Activated CD4-positive, alpha-beta T cell treated with anti-CD3 and anti-CD28 coated beads for 24 hours (primary cell): ENCODE data around the gene GFER.
"Not testable (repeated sequence)": the region's sequence is repeated elsewhere in the genome, so short reads cannot be mapped to it uniquely, and the experiment has no call there.

Source experiments
- DNase-seq, 2 donors: peaks; one replicate each; pipeline ENCODE4 v3.0.0-alpha.2; 2020; ENCODE audit warnings: low read depth in 2 of 2

GFER gene

DNA sequence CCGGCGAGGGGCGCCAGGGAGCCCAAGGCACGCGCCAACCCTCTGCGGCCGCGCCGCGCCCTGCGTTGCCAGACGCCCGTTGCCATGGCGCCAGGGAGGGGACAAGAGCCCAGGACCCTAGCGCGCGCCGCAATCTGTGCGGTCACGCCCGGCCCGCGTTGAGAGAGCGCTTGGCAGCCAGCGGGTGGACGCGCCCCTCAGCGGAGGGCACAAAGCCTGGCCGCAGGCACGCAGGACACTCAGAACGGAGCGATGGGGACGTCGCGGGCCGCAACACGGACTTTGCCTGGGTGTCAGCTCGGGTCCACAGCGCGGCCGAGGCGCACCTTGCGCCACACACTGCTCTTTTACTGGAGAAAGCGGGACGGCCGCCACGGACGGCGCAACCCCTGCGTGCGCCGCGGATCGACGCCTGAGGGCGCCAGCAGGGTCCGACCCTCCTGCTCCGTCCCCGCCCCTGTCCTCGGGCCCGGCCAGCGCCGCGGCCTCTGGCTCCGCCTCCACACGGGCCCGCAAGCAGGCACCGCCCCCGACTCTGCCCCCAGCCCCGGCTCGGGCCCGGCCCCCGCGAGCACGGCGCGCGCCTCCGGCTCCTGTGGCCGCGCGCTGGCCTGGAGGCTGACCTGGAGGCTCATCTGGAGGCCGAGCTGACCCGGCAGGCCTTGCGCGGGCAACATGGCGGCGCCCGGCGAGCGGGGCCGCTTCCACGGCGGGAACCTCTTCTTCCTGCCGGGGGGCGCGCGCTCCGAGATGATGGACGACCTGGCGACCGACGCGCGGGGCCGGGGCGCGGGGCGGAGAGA lies at the start of gene GFER:
Gene GFER (plus strand): TSS at position 650 of the 803 bp plus-strand sequence. CDS start 26 bp downstream, at position 676.
- peak in 1 of 2 donors; percentile 74 for DNase-seq

DNA sequence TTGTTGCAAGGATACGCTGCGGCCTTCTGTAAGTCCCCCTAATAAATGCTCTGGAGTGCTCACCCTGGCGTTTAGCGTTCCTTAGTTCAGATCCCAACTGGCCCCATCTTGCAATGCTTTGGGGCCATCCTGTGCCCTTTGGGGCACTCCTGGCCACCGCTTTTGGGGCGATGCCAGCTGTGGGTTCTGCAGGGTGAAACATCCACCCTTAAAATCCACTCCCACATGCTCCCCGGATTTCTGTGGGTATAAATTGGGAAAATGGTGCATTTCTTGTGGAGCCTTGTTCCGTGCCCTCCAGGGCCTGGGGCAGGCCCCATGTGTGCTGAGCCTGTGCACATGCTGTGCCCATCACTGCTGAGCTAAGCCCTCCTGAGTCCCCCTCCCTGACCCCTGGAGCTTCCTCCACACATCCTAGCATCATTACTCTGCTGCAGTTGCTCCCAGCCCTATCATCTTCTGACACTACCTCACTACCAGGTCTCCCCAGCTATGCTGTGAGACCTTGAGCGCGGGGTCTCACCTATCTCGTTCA lies 47.0 kb upstream of the GFER start:
- no peak for DNase-seq

DNA sequence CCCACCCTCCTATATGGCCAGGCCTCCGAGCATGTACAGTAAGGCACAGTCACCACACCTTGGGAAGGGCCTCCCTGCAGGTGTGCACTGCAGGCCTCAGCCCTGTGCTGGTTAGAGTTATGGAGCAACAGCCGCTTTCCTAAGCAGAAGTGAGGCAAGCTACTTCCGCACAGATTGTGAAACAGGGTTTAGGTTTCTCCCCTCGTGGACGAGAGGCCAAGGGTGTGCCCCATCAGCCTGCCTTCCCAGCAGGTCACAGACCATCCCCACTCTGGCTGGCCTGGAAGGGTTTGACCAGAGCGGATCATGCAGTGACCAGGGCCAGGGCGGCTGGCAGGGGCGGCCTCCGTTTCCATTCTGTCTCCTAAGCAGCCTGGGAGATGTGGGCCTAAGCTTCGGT lies 45.7 kb upstream of the GFER start:
- no peak for DNase-seq

DNA sequence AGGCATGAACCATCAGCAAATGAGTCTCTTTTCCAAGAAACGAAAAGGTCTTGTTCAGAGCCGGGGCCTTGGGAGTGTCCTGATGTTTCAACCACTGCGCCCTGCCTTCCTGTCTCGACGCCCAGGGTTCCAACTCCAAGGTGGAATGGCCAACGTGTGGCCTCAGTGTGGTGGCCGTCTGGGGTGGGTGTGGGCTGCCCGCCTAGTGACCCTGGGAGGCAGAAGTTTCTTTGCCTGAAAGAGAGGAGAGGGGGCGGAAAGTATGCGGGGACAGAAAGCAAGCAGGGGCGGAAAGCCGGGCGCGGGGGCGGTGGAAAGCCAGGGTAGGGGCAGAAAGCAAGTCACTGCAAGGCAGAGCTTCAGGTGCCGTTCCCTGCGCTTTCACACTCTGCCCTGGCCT lies 45.1 kb upstream of the GFER start:
- no peak for DNase-seq

DNA sequence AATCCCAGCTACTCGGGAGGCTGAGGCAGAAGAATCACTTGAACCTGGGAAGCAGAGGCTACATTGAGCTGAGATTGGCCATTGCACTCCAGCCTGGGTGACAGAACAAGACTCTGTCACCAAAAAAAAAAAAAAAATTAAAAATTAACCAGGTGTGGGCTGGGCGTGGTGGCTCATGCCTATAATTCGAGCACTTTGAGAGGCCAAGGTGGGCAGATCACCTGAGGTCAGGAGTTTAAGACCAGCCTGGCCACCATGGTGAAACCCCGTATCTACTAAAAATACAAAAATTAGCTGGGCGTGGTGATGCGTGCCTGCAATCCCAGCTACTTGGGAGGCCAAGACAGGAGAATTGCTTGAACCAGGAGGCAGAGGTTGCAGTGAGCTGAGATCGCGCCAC lies 44.2 kb upstream of the GFER start:
- DNase-seq = not testable (repeated sequence)

DNA sequence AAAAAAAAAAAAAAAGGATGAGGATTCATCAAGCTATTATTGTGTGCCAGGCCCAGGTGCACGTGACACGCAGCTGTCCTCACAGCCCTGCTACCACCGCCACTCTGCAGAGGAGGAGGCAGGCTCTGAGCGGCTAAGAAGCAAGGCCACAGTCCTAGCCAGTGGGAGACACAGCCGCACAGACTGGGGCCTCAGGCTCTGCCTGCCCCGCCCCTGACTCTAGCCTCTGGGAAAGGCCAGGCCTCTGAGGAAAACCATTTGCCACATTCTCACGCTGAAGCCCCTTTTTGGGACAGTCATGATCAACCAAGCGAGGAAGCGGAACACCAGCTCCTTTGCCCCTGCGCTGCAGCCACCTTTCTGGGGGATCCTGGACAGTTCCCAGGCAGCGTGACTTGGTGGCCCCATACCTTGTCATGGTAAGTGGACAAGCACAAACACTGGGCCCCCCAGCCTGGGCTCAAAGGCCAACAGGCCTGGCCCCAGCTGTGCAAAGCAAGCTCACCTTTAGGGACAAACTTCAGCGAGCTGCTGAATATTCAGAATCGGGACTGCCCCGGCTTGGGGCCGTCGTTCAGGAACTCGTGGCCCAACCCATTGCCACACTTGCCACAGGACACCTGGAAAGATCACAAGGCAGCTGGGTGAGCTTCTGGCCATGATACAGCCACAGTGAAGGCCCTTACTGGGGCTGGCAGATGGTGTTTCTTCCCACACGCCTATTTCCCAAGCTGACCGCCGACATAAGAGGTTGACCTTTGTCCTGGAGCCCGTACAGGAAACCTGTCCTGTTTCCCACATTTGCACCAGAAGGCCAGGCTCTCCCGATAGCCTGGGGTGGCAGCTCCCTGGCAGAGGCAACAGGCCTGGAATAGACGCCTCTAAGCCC lies 43.5 kb upstream of the GFER start:
- DNase-seq = no peak

DNA sequence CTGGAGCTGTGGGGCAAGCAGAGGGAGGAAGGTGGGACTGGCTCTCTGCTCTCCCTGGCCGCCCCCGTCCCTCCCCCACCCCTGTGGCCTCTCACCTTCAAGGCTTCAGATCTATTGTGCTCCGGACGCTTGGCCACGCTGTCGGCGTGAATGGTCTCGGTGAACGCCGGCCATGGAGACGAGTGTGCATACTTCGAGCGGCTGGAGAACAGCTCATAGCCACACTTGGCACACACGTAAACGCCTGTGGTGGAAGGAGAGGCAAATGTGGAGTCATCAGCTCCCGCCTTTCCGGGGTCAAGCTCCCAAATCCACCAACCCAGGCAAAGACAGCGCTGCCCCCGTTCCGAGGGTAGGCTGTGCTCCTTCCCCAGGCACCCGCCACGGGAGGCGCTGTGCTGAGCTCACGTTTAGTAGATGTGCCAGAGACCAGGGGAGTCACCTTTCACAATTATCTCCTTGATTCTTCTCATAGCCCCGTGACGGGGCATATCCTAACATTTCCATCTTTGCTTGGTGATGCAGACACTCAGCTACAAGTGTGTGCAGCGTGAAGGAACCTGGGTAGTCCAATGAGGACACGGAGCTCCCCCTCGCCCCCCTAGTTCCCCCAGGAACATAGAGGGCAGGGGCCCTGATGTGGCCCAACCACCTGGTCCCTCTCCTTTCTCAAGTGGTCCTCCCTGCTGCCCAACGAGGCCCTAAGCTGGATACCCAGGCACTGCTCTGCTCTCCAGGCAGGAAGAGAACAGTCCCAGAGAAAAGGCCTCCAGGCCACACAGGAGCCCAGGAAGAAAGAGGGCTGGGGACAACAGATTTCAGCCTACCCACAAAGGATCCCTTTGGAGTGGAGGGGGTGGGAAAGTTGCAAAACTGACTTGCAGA lies 42.6 kb upstream of the GFER start:
- DNase-seq = no peak

DNA sequence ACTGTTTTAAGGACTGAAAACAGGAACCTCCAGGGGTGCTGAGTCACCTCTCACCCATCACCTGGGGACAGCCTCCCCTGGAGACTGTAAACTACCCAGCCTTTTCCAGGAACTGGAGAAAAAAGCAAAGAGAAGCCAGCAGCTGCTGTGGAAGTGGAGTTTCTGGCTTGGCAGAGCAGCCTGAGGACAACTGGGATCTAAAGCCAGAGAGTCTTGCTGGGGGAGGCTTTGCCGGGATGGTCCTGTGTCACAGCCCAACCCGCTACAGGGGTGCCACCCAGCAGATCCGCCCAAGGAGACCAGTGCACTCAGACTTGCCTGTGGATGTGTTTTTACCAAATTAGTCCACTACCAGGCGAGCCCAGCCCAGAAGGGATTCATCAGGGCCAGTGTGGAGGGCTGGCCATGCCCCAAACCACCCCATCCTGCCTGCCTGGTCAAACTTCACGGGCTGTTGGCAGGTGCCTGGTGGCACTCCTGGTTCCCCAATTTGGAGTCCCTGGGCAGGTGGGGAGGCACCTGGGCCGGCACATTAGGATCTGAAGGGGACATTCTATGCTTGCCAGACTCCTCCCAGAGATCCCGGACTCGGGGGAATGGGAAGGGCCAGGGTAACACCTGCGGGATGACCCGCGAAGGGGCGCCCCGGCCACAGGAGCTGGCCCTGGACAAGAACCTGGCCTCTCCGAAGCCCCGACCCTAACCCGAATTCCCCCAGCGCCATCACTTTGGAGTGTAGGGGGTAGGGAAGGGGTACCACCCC lies 41.8 kb upstream of the GFER start:
- no peak for DNase-seq

DNA sequence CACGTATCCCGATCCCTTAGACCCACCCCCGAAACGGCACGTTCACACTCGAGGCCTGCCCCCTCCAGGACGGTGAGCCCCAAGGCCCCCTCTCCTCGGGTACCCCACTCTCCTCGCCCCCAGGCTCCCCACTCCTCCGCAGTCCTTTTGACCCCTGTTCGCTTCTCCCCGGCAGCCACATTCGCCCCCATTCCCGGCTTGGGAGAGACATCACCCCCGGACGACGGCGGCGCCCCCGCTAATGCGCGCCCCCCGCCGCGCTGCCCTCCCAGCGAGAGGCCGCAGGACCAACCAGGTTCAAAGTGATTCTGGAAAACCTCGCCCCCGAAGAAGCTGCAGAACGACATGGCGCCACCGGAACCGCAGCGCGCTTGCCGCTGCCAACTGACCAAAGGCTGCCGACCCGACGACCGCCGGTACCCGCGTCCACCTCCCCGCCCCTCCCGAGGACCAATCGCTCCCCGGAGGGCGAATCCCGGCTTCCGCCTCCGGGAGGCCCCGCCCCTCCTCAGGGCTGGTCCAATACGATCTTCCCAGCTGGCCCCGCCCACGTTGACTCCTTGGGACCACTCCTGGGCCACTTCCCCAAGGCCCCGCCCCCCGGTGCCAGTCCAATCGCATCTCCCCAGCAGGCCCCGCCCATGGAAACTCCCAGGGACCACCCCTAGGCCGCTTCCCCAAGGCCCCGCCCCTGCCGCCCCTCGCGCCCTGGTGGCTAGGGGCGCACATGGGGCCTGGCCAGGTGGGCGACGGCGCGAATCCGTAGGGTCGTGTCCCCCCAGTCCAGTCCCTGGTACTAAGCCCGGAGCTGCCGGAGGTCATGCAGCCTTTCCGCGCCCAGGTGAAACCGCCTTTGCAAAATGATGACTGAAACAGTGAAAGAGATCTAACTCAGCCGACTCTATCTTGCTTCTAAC lies 40.9 kb upstream of the GFER start, which contains the start of gene MSRB1:
Gene MSRB1 (minus strand): TSS at position 390 of the 917 bp plus-strand sequence. CDS start 43 bp downstream, at position 347.
- peak; percentile 99 to 100 for DNase-seq

DNA sequence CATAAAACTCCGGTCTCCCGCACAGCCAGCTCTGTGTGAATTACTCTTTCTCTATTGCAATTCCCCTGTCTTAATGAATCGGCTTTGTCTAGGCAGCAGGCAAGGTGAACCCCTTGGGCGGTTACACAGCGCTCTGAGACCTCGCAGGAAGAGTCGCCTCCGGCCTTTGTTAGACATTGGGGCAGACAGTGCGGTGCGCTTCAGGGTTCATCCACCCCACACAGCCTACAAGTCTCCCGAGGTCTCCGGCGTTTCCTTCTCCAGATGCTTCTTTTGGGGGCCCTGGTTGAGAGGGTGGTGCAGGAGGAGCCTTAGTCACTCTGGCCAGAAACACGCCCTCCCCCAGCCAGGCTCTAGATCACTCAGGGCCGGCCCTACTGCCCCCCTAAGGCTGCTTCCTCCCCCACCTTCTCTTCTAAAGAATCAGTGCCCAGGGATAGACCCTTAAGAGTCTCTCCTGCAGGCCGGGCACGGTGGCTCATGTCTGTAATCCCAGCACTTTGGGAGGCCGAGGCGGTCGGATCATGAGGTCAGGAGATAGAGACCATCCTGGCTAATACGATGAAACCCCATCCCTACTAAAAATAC lies 39.3 kb upstream of the GFER start:
- no peak for DNase-seq

DNA sequence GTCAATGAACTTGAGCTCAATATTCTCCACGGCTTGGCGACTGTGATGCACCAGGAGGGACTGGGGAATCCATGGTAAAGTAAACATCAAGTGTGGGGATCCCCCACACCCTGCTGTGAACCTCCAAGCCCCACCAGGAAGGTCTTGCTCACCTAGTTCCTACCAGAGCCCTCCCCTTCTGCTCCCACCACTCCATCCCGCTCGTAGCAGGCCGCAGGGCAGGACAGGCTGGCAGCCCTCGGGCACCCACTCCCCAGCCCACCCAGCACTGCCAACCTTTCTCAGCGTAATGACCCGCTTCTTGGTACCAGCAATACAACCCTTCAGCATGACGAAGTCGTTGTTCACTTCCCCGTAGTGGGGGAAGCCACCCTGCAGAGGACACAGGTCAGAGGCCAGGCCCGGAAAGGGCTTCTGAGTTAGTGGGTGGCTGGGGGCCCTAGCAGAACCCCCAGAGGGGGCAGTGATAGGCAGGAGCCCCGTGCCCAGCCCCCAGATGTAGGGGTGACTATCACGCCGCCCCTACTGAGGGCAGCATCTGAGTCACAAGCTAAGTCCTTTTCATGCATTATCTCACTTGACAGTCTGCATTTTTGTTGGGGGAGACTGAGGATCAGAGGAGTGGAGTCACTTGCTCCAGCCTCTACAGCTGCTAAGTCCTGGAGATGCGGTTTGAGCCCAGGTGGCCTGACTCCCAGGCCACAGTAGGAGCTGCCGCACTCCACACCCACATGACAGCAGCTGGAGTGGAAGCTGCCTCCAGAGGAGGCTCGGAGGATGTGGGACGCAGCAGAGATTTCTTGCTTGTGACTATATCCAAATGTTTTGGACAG lies 38.2 kb upstream of the GFER start:
- DNase-seq = no peak

DNA sequence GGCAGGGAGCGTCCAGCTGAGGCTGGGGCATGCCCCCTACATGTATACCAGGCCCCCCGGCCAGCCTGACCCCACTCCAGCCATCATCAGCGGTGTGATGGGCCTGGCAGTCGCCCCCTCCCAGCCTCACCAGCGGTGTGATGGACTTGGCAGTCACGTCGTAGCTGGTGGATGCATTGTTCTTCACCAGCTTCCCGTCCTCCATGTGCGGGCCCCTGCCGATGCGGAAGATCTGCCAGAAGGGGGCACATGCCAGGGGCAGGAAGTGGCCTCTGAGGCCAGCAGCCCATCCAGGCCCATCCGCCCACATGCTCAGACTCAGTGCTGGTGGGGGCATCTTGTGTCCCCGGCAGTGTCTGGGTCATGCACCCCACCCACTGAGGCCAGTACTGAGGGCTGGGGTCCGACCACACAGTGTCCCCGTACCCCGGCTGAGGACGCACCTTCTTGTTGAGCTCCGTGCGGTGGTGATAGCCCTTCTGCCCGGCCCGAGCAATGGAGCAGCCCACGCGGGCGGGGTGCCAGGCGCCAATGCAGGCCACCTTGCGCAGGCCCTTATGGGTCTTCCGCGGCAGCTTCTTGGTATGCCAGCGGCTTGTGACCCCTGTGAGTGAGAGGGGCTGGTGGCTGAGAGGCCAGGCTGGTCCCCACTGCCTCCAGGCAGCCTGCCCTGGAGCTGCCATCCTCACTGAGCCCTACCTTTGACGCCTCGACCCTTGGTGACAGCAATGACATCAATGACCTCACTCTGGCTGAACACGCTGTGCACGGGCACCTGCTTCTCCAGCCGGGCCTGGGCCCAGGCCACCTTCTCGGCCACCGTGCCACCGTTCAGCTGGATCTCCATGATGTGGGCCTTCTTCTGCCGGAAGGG lies 37.3 kb upstream of the GFER start:
- no peak for DNase-seq

DNA sequence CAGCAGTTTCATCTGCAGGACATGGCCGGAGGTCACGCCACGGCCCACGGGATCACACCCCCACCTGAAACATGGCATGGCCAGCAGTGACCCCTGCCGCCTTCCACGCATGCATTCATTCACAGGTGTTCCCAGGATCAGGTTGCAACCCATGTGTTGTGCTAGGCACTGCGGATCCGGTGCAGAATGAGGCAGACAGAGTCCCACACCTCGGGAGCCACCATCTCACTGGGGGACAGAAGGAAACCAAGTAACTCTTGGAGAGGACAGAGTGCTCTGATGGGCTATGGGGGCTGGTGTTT lies 36.7 kb upstream of the GFER start:
- DNase-seq = no peak

DNA sequence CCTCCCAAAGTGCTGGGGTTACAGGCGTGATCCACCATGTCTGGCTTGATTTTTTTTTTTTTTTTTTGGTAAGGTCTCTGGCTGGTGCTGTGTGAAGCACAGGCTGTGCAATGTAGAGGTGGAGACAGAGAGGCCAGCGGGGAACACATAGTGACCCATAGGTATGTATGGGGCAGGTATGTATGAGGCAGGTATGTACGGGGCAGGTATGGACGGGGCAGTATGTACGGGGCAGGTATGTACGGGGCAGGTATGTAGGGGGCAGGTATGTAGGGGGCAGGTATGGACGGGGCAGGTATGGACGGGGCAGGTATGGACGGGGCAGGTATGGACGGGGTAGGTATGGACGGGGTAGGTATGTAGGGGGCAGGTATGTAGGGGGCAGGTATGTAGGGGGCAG lies 34.5 kb upstream of the GFER start:
- no peak for DNase-seq

DNA sequence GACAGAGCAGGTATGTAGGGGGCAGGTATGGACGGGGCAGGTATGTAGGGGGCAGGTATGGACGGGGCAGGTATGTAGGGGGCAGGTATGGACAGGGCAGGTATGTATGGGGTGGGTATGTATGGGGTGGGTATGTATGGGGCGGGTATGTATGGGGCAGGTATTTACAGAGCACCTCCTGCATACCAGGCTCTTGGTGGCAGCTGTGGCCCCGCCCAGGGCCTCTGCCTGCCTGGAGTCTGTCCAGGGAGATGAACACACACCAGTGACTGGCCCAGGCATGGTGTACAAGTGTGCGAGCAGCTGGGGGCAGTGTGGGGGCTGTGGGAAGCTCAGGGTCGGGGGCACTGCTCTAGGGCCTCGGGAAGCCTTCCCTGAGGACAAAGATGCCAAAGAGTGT lies 33.9 kb upstream of the GFER start:
- no peak for DNase-seq

DNA sequence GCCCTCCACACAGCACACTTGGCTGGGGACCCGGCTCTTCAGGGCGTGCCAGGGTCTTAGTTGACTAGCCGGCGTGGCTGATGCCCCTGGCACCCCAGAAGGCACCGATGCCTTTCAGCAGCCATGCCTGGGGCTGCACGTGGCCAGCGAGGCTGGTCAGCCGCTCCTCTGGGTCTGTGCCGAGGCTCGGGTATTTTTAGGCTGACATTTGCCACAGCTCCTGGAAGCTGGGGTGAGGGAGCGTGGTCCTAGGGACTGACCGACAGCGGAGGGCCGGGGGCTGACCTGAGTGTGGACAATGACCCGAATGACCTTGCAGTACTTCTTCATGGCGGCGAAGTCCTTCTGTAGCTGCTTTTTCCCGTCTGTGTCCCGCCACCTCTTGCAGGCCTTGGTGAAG lies 33.4 kb upstream of the GFER start:
- DNase-seq = no peak

DNA sequence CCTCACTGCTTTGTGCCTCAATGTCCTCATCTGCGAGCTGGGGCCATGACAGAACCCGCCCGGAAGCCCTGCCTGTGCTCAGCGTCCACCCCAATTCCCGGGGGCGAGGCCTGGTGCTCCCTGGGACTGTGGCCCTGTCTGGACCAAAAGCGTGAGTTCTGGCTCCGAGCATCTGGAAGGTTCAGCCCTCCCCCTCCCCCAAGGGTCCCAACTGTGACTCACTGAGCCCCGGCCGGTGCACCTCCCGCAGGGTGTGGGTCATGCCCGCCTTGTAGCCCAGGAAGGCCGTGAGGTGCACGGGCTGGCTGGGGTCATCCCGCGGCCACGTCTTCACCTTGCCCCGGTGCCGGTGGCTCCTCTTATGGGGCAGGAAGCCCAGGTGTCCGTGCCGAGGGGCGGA lies 30.3 kb upstream of the GFER start:
- DNase-seq = no peak
